Adrenal gland (tissue), 5 donors: ENCODE measurements around the gene BEST1.

Experiments used
- CTCF ChIP-seq, 6 experiments: fragments of 450-650 bp in 4 of 6; fragments of 200-600 bp in 2 of 6; sonication (generic) in 1 of 6; IDR thresholded peaks; 1 replicate in 5 of 6; 2 replicates in 1 of 6; pipeline versions ENCODE4 v1.5.1 to v1.8.0; 2016 to 2021; ENCODE audit warnings: antibody characterized with exemption in 6 of 6, mild to moderate bottlenecking in 2 of 6, moderate library complexity in 1 of 6
- POLR2A ChIP-seq, 2 donors: fragments of 450-650 bp; IDR thresholded peaks; one replicate each; pipeline ENCODE4 v1.6.1; 2017; ENCODE audit warnings: antibody characterized with exemption in 2 of 2, mild to moderate bottlenecking in 2 of 2, moderate library complexity in 1 of 2
- donor health status: DM: no; HTN: no; CAD: no.

- TF ChIP-seq CTCF (IDR thresholded peaks at IDR 0.05) (no peak), POLR2A (IDR thresholded peaks at IDR 0.05) (no peak)
Observed at GRCh38 chr11:62012451-62012831, 62.3 kb downstream of the BEST1 start.
